ENCODE measurements around the gene ADGRF4.

GRCh38 chr6:47727391-47727790, 29.0 kb downstream of the ADGRF4 start:
- TF ChIP-seq ZFP91 (CRISPR knock-in tag; IDR thresholded peaks at IDR 0.05) (no peak), SAP30 (IDR thresholded peaks at IDR 0.05; ENCODE audit: borderline replicate concordance, insufficient read depth, low read depth, low read length, poor library complexity, severe bottlenecking) (no peak), POLR2AphosphoS2 (IDR thresholded peaks at IDR 0.05; ENCODE audit: low read length) (no peak), CTCF (IDR thresholded peaks at IDR 0.05 in 2 of 3, conservative IDR thresholded peaks at IDR 0.05 in 1 of 3; ENCODE audit: insufficient read depth in 2 of 3, low read depth in 1 of 3, low read length in 3 of 3) (no peak), YY1 (IDR thresholded peaks at IDR 0.05; ENCODE audit: borderline replicate concordance in 1 of 3, control insufficient read depth in 1 of 3, extremely low read depth in 1 of 3, insufficient read depth in 3 of 3, insufficient read length in 1 of 3, insufficient replicate concordance in 2 of 3, low read depth in 1 of 3, low read length in 2 of 3) (no peak), BRF1 (IDR thresholded peaks at IDR 0.05; ENCODE audit: borderline replicate concordance, extremely low read depth, insufficient read length) (no peak), HLTF (IDR thresholded peaks at IDR 0.05) (no peak), ZBTB8A (IDR thresholded peaks at IDR 0.05; ENCODE audit: partially characterized antibody) (no peak), FOXJ3 (CRISPR knock-in tag; IDR thresholded peaks at IDR 0.05) (no peak), ZNF143 (CRISPR knock-in tag; IDR thresholded peaks at IDR 0.05) (no peak), EP300 (IDR thresholded peaks at IDR 0.05; ENCODE audit: low read length) (no peak)

All from K562 (cell line).